NCI-H1048 (cell line): ENCODE measurements around the gene VSTM5.
"Not testable (repeated sequence)": the region's sequence is repeated elsewhere in the genome, so short reads cannot be mapped to it uniquely, and the experiment has no call there.

Experiments used
- DNase-seq: peaks from one replicate; lab custom pipeline; 2025; lab: John Stamatoyannopoulos, UW

VSTM5 gene

DNA sequence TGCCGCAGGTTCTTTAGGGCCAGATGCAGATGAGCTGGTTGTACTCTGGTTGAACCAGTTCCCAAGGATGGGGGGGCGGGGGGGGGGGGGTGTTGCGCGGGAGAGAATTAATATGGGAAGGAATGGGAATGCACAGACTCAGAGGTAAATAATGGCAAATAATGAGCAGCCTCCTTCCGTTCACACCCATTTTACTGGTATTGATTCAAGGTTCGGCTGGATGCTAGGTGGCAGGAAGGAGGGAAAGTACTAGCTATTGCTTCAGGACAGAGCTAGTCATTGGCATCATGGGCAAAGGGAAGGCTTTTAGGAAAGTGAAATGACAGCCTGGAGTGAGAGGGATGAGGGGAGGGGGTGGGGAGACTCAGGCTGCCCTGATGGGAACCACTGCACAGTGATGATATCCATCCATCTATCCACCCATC lies at the start of gene VSTM5:
Gene VSTM5 (minus strand): TSS at position 25 of the 425 bp plus-strand sequence. CDS start 116 bp downstream, outside the sequence.
- no peak for DNase-seq

DNA sequence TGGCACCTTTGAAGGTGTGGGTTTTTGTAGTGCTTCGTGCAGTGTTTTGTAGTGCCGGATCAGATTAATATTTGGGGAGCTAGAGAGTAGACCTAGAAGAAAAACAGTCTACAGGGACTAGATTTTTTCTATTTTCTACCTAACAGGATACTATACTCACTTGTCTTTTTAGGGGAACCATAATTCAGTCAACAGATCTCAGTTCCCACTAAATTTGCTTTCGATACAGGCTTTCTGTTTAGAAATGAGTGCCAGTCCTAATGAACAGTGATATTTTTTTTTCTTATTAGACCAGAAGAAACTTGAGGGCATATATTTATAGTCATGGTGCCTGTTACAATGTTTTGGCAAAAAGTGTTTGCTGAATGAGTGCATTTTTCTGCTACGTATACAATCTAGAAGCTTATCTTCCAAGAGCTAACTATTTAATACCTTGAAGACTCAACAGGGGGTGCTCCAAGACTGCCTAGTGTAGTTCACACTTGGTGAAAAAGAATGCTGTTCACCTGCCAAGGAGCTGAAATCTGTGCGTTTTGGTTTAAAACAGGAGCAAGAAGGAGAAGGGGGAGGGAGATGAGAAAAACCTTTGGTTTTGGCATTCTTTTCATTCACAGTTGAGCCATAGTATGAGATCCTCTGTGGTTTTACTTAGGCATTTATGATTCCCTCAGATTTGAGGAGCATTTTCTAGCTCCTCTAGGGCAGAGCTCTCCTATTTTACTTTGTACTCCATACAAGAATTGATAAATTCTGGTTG lies 44.9 kb upstream of the VSTM5 start:
- no peak for DNase-seq

DNA sequence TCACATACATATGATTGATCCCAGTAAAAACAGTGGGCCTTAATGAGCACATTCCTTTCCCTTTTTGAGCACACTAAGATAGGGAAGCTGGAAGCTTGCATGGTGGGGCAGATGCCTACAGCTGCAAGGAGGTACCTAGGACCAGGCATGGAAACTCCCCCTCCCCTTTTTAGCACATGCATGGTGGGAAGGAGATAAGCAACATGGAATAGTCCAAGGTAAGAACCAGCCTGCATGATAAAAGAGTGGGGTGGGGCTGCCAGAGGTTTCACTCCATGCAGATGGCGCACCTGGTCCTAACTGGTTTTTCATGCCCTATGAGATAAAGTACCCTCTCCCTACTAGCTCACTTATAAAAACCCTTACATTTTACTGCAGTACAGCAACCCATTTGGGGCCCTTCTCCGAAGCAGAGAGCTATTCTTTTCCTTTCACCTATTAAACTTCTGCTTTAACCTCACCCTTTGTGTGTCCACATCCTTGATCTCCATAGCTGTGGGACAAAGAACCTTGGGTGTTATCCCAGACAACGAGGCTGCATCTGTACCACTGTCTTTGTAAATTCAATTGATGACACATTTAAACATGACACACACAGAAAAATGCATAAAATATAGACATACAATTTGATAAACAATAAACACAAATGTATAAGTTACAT lies 40.1 kb upstream of the VSTM5 start:
- no peak for DNase-seq

GRCh38 chr11:93887111-93887510 lies 36.7 kb upstream of the VSTM5 start:
- no peak for DNase-seq

GRCh38 chr11:93879114-93879513 lies 28.7 kb upstream of the VSTM5 start:
- DNase-seq = not testable (repeated sequence)

GRCh38 chr11:93875637-93876036 lies 25.2 kb upstream of the VSTM5 start:
- DNase-seq = no peak

DNA sequence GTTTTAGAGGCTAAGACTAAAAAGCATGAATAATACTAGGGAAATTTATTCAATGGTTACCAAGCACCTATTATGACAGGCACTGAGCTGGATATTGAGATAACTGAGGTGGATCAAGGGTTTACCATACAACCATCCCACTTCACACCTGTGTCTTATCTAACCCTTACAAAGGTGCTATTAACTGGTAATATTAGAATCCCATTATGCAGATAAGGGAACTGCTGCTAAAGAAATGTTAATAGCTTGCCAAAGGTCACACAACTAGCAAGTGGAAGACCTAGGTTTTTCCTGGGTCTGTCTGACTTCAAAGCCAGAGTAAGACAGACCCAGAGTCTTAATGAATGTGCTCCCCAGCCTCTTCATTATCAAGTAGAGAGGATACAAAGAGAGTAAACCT lies 21.1 kb upstream of the VSTM5 start:
- DNase-seq = no peak

DNA sequence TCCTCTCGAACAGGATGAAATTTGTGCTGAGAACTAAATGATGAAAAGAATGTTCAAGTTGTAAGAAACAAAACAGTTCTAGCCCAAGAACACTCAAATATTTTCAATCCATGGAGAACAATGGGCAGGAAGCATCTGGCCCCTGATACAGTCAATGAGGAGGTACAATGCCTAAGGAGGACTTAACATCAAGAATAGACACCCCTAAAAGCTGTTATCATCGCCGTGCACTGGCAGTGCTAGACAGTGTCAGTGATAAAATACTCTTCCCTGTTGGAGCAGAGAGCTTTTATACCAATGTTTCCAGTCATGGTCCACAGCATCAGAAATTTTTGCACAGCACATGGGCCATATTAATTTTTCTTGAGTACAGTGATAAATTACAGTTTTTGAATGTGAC lies 20.2 kb upstream of the VSTM5 start:
- DNase-seq = no peak

DNA sequence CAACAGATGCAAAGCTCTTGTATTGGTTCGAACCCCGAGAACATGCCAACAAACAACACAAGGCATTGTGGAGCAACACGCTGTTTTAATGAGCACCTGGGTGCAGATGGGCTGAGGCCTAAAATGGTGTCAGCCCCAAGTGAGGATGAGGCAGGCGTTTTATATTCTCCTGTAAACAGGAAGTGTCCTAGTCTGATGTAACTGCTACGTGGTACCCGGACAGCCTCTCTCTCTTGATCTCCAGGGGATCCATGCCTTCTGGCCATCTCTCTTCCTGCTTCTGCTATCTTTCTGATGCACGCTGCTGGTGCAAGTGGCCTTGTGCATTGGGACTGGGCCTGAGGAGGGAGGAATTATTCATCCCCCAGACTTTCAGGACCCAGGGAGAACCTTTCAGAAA lies 19.4 kb upstream of the VSTM5 start:
- no peak for DNase-seq

- DNase-seq = not testable (repeated sequence)
Measured at GRCh38 chr11:93868404-93868803, 18.0 kb upstream of the VSTM5 start.

DNA sequence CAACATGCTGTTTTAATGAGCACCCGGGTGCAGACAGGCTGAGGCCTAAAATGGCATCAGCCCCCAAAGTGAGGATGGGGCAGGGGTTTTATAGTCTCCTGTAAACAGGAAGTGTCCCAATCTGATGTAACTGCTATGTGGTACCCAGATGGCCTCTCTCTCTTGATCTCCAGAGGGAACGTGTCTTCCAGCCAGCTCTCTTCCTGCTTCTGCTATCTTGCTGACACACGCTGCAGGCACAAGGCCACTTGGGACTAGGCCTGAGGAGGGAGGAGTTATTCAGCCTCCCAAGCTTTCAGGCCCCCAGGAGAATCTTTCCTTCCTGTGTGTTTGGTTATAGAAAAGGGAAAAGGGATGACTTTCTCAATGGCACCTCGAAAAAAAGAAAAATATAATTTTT lies 11.4 kb upstream of the VSTM5 start:
- DNase-seq = no peak

GRCh38 chr11:93858121-93858775 lies 7.8 kb upstream of the VSTM5 start:
- DNase-seq = no peak

GRCh38 chr11:93857413-93858120 lies 7.1 kb upstream of the VSTM5 start:
- no peak for DNase-seq

- DNase-seq = no peak
Measured at GRCh38 chr11:93852242-93852641, 1.8 kb upstream of the VSTM5 start.

DNA sequence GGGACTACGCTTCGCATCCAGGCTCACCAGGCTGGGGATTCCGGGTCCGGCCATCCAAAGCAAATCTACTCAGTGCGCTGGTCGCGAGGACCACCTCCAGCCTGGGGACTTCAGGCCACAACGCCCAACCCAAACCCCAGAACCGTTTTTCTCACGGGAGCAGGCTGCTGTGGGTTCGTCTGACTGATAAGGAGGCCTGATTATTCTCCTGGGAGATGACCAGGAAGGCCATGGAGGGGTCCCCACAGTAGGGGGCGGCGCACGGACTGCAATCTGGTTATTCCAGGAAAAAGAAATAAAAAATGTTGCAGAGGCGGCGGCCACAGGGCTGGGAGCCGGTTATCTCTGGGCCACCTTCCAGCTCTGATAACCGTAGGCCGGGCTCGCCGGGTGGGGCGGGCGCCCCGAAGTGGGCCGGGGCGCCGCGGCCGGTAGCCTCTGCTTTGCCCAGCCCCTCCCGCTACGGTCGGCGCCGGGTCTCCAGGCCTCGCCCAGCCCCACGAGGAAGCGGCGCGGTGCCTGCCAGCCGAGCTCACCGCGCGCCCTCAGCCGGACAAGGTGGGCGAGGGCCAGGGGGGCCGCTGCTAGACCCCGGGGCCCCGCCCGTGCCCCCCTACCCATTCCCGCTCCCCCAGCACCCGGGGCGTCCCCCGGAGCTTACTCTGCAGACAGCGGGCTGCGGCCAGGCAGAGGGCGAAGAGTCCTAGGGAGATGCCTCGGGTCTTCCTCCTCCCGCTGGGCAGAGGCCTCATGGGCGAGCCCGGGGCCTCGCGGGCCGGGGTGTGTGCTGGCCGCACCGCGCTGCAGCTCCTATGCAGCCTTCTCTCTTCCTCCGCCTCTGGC lies 446 bp downstream of the VSTM5 start:
- no peak for DNase-seq

DNA sequence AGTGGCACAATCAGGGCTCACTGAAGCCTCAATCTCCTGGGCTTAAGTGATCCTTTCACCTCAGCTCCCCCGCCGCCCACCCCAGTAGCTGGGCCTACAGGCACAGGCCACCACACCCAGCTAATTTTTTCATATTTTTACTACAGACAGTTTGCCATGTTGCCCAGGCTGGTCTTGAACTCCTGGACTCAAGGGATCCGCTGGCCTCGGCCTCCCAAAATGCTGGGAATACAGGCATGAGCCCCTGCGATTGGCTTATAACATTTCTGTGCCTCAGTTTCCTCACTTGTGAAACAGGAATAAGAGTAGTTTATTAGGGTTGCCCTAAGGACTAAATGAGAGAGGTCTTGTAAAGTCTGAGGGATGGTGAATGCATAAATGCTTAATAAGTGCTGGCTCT lies 1.2 kb downstream of the VSTM5 start:
- no peak for DNase-seq

DNA sequence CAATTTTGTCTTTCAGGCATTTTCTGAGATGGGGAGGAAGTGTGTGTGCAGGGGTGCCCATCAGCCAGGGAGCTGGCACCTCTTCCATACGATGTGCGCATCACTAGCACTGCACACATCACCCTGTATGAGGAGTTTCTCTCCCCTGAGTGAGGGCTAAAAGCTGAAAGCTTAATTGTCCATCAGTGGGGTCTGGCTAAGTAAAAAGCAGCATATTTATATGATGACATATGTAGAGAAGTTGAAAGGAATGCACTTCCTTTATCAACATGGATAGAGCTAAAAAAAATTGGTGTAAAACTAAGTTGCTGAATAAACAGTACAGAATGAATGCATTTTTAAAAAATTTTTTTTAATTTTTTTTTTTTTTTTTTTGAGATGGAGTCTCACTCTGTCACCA lies 4.0 kb downstream of the VSTM5 start:
- no peak for DNase-seq

DNA sequence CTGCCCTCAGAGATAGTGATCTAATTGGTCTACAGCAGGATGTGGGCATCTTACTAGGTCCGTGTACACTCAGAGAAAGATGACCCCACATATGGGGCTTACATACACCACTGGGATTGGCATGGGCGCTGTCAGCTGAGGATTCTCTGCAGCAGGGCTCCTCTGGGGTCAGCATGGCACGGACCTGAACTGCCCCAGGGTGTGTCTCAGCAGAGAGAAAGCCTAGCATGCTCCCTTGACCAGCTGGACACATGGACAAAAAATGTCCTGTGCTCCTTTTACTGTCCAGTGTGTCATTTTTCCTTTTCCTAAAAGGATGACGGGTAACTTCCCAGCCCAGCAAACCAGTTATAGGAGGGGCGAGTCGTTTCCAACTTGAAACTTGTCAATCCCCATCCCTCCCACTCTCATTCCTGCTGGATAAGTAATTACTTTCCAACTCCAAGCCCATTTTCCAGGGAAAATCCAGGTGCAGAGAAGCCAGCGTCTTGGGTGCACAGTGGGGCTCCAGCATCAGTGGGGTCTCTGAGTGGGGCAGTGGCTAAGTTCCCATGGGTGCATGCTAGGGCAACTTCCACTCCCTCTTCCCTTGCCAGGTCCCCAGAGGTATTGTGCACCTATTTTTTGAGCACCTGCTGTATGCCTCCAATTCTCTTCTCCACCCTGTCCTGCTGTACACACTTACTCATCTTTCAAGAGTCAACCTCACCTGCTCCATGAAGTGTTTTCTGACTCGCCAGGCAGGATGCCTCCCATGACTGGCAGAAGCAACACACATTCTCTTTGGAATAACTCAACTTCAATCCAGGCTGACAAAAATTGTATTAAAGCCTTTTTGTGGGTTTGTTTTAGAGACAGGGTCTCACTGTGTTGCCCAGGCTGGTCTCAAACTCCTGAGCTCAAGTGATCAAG lies 5.0 kb downstream of the VSTM5 start:
- DNase-seq = no peak

GRCh38 chr11:93844568-93844967 lies 5.8 kb downstream of the VSTM5 start:
- DNase-seq = no peak

GRCh38 chr11:93843906-93844305 lies 6.5 kb downstream of the VSTM5 start:
- no peak for DNase-seq

- no peak for DNase-seq
Measured at GRCh38 chr11:93842461-93842860, 8.0 kb downstream of the VSTM5 start.
